ENCODE results near the gene RGMA.

RGMA gene

GRCh38 chr15:93060336-93061248 lies 28.4 kb downstream of the RGMA start:
- DNase-seq (ENCODE audit: low read depth), result no peak
- TF ChIP-seq CTCF (conservative IDR thresholded peaks at IDR 0.05; ENCODE audit: low read length), result no peak
- no peak overlapping the region for H3K4me3 ChIP-seq (ENCODE audit: low read length)

- no peak for DNase-seq (ENCODE audit: low read depth)
- H3K4me3 ChIP-seq (ENCODE audit: low read length), result no peak overlapping the region
- no peak for TF ChIP-seq CTCF (conservative IDR thresholded peaks at IDR 0.05; ENCODE audit: low read length)
Measured at GRCh38 chr15:93059442-93059841, 29.6 kb downstream of the RGMA start.

GRCh38 chr15:93058904-93059427 lies 30.0 kb downstream of the RGMA start:
- TF ChIP-seq CTCF (conservative IDR thresholded peaks at IDR 0.05; ENCODE audit: low read length), result no peak
- H3K4me3 ChIP-seq (ENCODE audit: low read length), result no peak overlapping the region
- DNase-seq (ENCODE audit: low read depth), result no peak

- TF ChIP-seq CTCF (conservative IDR thresholded peaks at IDR 0.05; ENCODE audit: low read length), result no peak
Measured at GRCh38 chr15:93058128-93058527, 30.9 kb downstream of the RGMA start.

GRCh38 chr15:93057618-93058017 lies 31.4 kb downstream of the RGMA start:
- TF ChIP-seq CTCF (conservative IDR thresholded peaks at IDR 0.05; ENCODE audit: low read length), result no peak
- H3K4me3 ChIP-seq (ENCODE audit: low read length), result no peak overlapping the region
- DNase-seq (ENCODE audit: low read depth), result no peak

More at GRCh38 chr15:93058128-93058527, 30.9 kb downstream of the RGMA start:
- H3K4me3 ChIP-seq (ENCODE audit: low read length), result no peak overlapping the region
- DNase-seq (ENCODE audit: low read depth), result no peak

- no peak overlapping the region for H3K4me3 ChIP-seq (ENCODE audit: low read length)
- no peak for DNase-seq (ENCODE audit: low read depth)
- TF ChIP-seq CTCF (conservative IDR thresholded peaks at IDR 0.05; ENCODE audit: low read length), result no peak
Measured at GRCh38 chr15:93056836-93057235, 32.2 kb downstream of the RGMA start.

- DNase-seq (ENCODE audit: low read depth), result no peak
- no peak for TF ChIP-seq CTCF (conservative IDR thresholded peaks at IDR 0.05; ENCODE audit: low read length)
- H3K4me3 ChIP-seq (ENCODE audit: low read length), result no peak overlapping the region
Measured at GRCh38 chr15:93055211-93055610, 33.8 kb downstream of the RGMA start.

All from AG10803 (cell line).